Measurements from ENCODE around the gene SKA3.
"Not testable (repeated sequence)": the region's sequence is repeated elsewhere in the genome, so short reads cannot be mapped to it uniquely, and the experiment has no call there.

- TF ChIP-seq CTCF (tag by site-specific recombination; IDR thresholded peaks at IDR 0.05); ZBTB1 (tag by site-specific recombination; IDR thresholded peaks at IDR 0.05); HOXA7 (CRISPR knock-in tag; IDR thresholded peaks at IDR 0.05; ENCODE audit: borderline replicate concordance); HIC1 (tag by site-specific recombination; IDR thresholded peaks at IDR 0.05): not testable (repeated sequence)
Measured at GRCh38 chr13:21215419-21215818, 39.1 kb upstream of the SKA3 start.
